ENCODE results near the gene ZFR2. TPM values are rescaled to one million over a fixed set of nuclear protein-coding genes. Genes with fewer than 3 reads are reported as not detected.
"Not testable (repeated sequence)": the region's sequence is repeated elsewhere in the genome, so short reads cannot be mapped to it uniquely, and the experiment has no call there.

ZFR2 gene
- total RNA-seq, 1 donor from 2014 or later, result 0.30 TPM

DNA sequence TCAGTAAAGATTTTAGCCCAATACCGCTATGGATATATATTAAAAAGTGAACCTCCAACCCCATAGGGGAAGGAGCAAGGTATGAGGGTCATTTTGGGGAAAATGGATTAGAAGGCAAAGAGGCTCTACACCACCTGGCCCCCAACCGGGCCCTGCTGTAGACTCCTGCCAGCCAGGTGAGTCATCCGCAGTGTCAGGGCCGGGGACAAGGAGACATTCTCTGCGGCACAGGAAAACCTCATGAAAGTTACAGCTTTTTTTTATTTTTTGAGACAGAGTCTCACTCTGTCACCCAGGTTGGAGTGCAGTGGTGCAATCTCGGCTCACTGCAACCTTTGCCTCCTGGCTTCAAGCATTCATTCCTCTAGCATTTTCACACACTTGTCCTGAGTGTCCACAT lies 32.0 kb downstream of the ZFR2 start:
- DNase-seq, result no peak

DNA sequence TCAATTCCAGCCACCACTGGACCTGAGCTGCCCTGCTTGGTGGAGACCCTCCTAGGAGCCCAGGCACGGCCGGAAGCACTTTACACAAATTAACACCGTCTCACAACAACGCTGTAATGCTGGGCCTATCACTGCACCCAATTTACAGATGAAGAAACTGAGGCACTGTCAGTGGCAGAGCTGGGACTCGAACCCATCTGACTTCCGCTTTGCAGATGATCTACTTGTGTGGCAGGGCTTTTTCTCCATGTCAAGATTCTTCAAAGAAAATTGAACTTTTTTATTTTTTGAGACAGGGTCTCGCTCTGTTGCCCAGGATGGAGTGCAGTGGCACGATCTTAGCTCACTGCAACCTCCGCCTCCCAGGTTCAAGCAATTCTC lies 33.8 kb downstream of the ZFR2 start:
- no peak for DNase-seq

DNA sequence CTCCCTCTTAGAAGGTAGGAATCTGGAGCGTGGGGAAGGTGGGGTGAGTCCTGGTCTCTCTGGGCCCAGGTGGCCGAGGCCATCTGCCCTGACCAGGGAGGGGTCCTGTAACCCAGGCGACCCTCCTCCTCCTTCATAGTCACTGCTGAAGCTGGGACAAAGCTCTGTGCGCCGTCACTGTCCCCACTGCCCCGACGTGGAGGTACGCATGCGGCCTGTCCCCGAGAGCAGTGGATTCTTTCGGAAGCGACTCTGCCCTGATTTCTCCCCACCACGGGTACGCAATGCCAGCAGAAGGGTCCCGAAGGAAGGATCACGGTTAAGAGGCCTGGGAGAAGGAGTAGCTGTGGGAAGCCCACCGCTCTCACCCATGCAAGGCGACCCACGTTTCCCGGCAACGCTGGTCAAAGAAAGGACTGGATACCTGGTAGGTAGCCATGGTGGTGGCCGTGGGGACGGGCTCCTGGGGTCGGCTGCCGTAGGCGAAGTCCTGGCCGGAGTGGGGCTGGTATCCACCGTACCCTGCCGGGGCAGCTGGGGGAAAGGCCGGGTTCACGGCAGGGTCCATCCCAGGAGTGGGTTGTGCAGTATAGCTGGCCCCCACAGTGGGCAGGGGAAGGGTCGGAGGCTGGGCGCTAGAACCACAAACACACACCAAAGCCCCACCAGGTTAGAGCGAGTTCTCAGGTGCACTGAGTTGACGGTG lies 34.3 kb downstream of the ZFR2 start:
- no peak for DNase-seq

DNA sequence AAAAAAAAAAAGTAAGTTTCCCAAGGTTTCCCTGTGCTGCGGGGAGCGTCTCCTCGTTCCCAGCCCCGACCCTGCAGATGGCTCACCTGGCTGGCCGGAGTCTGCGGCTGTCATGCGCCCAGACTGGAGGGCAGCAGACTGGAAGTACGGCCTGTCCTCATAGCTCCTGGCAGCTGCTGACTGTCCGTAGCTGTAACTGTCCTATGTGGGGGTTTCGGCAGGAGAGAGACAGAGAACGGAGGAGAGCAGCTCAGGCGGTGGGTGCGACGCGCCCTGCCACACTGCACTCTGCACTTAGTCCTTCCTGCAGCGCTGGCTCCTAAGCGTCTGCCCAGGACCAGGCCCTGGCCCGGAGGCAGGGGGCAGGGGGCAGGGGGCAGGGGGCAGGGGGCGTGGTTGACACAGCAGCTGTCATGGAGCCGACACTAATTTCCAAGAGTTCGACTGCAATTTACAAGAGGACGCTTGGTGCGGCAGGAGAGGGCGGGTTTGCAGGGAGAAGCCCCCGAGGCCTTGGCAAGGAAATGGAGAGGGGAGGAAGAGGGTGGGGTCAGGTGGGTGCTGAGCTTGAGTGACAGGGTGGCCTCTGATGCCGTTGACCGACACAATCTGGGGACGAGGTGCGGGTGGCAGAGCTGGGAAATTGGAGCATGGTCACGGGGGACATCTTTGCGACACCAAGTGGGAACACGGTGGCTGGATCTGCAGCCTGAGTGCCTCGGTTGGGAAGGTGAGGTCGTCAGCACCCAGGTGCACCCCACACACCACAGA lies 35.1 kb downstream of the ZFR2 start:
- DNase-seq, result no peak

DNA sequence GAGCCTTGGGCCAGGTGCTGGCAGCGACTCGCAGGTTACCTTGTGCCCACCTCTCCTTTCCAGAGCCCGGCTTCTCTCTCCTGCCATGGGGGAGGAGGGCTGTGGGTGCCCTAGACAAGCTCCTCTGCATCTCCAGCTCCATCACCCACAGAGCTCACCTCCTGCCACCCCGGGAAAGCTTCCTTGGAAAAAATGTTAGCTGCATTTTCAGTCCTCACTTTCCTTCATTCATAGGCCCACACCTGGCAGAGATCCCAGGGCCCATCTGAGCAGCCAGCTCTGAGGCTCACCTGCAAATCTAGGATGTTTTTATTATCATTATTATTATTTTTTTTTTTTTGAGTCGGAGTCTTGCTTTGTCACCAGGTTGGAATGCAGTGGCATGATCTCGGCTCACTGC lies 36.8 kb downstream of the ZFR2 start:
- DNase-seq, result no peak

DNA sequence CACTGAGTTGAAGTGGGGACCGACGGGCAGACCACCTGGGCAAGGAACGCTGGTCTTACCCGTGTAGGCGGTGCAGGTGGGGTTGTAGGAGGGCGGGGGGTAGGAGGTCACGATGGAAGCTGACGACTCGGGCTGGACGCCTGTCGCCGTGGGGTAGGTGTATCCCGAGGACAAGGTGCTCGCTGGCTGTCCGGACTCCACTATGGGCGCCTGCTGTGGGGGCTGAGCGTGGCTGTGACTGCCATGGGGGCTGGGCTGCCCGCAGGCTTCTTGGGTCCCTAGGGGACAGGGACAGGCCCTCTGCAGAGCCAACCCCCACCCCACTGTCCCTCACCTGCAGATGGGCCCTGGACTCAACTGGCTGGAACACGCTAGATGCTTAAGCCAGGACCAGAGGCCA lies 37.2 kb downstream of the ZFR2 start:
- DNase-seq, result no peak

DNA sequence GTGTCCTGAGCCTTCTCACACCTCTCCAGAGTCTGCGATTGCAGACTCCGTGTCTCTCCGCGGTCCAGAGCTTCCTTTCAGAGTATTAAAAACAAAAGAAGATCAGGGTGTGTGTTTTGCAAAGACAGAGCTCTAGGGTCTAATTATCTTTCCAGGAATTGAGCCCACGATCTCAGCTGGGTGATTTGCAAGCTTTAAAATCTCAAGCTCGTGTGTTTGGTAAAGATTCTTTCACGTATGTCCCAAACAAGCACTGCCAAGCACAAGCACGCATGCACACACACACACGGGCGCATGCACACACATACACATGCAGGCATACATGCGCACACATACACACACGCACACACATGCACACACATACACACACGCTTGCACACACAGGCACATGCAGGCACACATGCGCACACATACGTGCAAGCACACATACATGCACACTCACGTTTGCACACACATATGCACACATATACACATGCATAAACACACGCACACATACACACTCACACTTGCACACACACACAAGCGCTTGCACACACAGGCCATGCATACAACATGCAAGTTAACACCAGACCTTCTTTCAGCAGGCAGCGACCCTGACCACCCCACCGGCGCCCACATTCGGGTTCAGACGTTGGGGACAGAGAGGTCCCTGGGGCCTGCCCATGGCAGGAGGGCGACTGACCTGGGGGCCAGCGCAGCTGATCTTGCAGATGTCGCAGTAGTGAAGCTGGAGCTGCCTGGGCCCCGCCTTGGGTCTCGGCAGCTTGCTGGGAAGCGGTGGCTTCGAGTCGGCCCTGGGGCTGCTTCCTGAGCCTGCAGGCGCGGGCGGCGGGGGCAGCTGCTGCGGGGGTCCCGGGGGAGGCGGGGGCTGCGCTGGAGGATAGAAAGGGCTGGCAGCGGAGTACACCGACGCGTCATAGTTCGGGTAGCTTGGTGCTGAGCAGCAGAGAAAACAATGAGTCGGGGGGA lies 37.9 kb downstream of the ZFR2 start:
- no peak for DNase-seq

DNA sequence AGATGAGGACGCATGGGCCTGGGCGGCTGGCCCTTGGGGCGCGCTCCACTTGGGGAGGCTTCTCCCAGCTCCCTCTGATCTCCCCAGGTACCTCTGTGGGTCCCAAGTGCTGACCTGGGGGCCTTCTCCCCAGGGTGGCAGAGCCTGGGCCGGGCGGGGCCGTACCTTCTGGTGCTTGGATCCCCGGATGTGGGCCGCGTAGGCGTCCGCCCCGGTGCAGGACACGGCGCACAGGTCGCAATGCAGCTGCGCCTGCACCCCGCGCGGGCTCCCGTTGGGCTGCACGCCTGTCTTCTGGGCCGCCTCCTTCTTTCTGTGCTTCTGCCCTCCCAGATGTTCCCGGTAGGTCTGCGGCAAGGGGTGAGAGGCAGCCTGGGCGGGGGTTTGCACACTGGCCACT lies 41.5 kb downstream of the ZFR2 start:
- no peak for DNase-seq

DNA sequence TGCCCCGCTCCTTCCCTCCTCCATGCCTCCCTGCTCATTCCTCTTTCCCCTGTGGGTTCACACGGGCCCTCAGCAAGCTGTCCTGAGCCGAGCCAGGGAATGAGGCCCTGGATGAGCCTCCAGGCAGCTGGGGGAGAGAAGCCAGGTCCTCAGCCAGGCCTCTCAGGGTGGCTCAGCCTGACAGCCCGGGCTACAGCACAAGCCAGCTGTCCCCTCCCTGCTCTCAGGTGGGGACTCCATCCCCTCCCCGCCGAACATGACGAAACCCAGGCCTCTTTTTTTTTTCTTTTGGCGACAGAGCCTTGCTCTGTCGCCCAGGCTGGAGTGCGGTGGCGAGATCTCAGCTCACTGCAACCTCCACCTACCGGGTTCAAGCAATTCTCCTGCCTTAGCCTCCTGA lies 42.7 kb downstream of the ZFR2 start:
- DNase-seq, result no peak

DNA sequence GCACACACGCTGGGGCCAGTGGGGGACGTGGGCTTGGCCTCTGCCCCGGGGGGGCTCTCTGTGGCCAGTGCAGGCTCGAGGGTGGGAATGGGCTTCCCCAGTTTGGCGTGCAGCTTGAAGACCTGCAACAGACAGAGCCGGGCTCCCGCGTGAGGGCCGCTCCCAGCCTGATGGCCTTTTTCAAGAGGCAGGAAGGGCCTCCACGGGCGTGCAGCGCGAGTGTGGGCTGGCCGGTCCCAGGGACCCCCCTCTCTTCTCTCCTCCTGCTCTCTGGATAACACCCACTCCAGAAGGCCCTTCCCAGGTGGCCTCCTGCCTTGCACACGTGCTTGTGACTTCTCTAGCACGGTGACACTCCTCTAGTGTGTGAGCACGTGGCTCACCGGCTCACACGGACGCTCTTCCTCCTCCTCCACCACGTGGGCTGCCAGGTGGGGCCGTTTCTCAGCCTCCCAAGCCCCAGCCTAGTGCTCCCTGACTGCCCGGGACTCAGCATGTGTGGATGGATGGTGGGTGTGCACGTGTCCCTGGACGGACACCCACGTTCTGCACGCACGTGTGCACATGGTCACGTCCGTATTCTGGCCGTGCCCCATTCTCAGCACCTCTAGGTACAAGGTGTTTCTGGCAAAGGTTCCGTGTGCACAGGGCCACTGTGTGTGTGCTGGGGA lies 43.4 kb downstream of the ZFR2 start:
- DNase-seq, result no peak

DNA sequence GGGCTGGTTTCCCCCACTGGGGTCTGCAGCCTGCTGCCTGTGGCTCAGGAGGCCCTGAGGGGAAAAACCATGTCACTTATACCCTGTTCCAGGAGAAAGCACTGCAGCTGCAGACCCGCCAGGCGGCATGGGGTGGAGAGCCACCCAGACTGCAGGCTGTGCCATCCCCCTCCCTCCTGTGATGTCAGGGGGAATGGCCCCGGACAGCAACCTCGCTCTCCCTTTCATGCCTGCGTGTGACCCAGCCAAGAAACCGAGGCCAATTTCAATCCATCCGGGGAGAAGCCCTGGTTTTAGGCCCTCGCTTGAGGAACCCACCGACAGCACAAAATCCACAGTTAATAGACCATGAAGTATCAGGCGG lies 45.5 kb downstream of the ZFR2 start:
- DNase-seq, result no peak

DNA sequence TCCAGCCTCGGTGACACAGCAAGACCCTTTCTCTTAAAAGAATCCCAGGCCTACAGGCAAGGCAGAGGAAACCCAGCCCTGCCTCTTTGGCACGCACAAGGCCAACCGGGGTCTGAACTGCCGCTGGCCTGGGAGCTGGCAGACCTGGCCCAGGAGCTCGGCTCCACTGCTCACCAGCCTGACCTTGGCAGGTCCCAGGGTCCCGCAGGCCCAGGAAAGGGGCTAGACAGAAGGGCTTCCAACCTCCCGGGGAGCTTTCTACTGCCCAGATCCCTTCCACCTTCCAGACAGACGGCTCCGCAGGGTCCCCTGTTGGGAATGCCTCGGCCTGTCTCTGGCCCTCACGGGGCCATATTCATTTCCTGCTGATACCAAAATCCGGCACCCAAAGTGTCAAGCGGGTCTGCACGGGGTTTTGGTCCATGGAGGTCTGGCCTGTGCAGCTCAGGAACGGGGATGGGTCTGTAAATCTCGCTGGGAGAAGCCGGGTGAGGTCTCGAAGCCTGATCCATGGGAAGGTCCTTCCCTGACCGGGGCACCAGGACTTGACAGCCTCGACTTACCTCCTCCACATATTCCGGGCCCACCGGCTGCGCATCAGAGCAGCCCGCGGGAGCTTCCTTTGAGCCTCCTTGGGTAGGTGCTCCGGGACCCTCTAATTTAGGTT lies 46.0 kb downstream of the ZFR2 start:
- no peak for DNase-seq

DNA sequence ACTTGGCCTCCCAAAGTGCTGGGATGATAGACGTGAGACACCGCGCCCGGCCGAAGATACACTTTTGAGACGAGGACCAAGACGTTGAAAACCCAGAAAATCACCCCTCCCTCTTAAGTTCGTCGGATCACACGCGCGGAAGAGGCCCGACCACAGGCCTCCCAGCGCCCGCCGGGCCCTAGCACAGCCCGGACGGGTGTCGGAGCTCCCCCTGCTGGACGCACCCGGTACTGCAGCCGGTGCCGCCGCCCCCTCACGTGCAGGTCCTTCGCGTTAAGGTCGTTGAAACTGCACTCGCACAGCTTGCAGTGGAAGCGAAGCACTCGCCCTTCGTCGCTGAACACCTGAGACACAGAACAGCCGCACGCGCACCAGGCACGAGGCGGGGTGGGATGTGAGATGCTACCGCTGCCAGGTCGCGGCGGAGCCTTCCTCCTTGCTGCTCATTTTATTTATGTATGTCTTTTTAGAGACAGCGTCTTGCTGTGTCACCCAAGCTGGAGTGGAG lies 46.9 kb downstream of the ZFR2 start:
- no peak for DNase-seq

DNA sequence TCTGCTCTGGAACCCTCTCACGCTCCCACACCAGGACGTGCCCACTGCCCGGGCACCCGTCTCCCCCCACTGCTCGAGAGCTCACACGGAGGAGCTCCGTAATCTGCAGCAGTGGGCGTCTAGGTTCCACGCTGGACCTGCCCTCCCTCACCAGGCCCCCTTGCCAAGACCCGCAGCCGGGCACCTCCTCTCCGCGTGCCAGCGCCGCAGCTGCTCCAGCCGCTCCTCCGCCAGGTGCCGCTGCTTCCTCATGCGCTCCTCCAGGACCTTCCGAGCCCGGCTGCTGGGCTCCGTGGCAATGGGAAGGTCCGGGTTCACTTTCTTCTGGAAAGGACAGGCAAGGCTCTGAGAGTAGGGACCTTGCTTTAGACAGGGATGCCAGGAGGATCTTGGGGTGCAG lies 47.7 kb downstream of the ZFR2 start:
- no peak for DNase-seq

DNA sequence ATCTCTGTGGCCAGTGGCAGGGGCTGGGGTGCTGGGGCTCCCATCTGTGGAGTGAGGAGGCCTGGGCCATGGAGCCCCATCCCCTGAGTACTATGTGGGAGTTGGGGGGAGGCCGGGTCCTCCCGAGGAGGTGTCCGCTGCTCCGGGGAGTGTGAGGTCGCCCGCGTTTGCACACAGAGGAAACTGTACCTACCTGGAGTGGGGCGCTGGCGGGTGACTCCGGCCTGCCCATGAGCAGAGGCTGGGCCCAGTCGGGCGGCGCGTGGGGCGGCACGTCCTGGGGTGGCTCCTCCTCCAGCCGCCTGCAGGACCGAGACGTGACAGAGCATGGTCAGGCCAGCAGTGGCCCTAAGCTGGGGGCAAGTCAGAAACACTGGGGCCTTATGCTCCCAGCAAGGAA lies 48.8 kb downstream of the ZFR2 start:
- no peak for DNase-seq

DNA sequence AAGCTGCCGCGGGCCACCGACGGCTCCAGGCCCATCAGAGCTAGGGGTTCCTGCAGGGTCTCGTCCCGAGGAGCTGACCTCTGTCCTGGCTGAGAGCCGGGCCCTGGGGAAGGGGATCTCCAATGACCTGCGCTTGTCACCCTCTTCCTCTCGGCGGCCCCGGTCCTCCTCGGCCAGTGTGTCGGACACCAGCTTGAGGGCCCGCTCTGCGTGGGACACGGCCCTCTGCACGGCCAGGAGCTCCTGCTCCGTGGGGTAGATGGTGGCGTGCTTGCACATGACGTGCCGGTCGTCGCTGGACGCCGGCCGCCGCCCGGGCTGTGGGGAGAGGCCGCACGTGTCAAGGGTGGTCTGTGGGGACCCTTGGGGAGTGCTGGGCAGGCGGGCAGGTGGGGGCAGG lies 49.9 kb downstream of the ZFR2 start:
- DNase-seq, result no peak

DNA sequence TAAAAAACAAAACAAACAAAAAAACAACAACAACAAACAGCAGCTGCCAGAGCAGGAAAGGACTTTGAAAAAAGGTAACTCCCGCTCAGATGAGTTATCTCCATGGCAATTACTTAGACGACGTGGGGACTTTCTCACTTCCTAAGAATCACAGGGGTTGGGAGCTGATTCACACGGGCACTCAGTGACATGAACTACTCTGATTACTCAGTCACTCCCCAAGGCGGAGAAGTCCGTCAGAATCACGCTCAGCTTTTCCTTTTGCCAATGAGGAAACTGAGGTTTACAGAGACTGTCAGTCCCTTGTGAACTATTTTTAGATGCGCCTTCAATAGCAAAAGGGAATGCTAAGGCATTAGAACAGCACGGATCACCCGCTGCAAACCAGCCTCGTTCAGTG lies 50.4 kb downstream of the ZFR2 start:
- DNase-seq, result no peak

DNA sequence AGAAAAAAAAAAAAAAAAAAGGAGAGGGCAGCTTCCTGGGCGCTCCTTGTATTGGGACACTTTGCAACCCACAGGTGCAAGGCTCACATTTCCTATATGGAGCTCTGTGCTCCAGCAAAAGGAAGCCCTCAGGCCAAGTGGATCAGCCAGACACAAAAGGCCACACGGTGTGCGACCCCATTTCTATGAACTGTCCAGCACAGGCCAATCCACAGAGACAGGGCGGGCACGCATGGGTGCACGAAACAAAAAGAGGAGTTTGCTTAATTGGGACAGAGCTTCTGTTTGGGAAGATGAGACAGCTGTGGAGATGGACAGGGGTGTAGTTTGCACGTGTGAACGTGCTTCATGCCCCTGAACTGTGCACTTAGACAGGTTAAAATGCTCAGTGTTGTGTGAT lies 51.1 kb downstream of the ZFR2 start:
- DNase-seq, result no peak

DNA sequence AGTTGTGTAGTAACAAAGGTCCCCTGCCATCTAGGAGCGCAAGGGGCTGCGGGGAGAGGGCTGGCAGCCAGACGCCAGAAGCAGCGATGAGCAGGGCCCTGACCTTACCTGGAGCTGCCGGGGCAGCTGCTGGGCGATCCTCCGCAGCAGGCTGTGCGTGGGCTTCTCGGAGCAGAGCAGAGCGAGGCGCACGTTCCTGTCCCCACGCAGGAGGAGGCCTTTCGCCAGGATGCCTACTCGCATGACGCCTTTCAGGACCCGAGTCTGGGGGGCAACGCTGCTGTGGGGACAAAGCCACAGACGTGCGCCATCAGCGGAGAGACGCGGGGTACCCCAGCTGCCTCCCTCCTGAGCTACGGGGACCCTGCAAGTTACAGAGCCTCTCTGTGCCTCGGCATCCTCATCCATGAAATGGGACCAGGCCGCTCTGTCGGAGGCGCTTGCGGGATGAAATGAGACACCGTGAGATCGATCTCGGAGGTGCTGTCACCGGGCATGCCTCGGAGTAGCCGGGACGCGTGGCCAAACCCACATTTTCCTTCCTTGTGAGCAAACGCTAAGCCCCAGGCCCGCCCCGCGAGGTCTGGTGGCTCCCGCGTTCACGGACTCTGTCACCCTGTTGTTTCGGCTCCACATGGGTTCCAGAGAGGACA lies 52.1 kb downstream of the ZFR2 start:
- no peak for DNase-seq

DNA sequence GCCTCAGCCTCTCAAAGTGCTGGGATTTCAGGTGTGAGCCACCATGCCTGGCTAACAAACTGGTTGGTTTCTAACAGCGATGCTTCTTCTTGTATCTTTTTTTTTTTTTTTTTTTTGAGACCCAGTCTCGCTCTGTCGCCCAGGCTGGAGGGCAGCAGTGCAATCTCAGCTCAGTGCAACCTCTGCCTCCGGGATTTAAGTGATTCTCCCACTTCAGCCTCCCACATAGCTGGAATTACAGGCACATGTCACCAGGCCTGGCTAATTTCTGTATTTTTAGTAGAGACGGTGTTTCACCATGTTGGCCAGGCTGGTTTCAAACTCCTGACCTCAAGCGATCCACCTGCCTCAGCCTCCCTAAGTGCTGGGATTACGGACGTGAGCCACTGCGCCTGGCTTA lies 52.7 kb downstream of the ZFR2 start:
- not testable (repeated sequence) for DNase-seq

DNA sequence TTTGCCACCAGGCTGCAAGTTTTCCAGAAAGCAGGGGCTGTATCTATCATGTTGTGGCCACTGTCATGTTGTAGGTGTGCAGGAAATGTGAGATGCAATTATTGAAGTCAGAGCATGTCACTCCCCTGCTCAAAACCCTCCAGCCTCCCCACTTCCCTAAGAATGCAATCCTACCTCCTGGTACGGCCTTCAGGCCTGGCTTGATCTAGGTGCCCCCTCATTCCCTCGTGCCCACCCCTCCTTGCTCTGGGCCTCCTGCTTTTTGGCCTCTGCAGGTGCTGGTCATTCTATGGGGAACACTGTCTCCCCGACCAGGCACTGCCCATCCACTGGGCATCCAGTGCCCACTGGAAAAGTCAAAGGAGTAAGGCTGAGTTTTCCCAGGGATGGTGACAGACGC lies 54.2 kb downstream of the ZFR2 start:
- DNase-seq, result no peak

All from skin of body (tissue), 2 donors.